Activated T-cell treated with anti-CD3 and anti-CD28 coated beads for 1 hour (primary cell): Measurements from ENCODE around the gene LBP.
"Not testable (repeated sequence)": the region's sequence is repeated elsewhere in the genome, so short reads cannot be mapped to it uniquely, and the experiment has no call there.

Experiments
- DNase-seq: peaks from one replicate; pipeline ENCODE4 v3.0.0-alpha.2; 2020; ENCODE audit warnings: low read depth

The LBP gene

GRCh38 chr20:38395751-38396395, 49.6 kb downstream of the LBP start:
- not testable (repeated sequence) for DNase-seq

- DNase-seq = no peak
These were observed 55.8 kb downstream of the LBP start for GRCh38 chr20:38402089-38402488.

- no peak for DNase-seq
These were observed 56.5 kb downstream of the LBP start for GRCh38 chr20:38402816-38403215.

GRCh38 chr20:38404016-38404415, 57.7 kb downstream of the LBP start:
- DNase-seq = no peak

- DNase-seq = no peak
These were observed 58.9 kb downstream of the LBP start for GRCh38 chr20:38405132-38405531.

- DNase-seq = no peak
These were observed 60.2 kb downstream of the LBP start for GRCh38 chr20:38406476-38406875.

GRCh38 chr20:38407321-38407720, 61.0 kb downstream of the LBP start:
- DNase-seq = no peak

GRCh38 chr20:38407822-38408221, 61.5 kb downstream of the LBP start:
- not testable (repeated sequence) for DNase-seq

- no peak for DNase-seq
These were observed 66.7 kb downstream of the LBP start for GRCh38 chr20:38412877-38413577.

GRCh38 chr20:38414769-38415450, 68.6 kb downstream of the LBP start:
- DNase-seq = no peak

- no peak for DNase-seq
These were observed 72.4 kb downstream of the LBP start for GRCh38 chr20:38418509-38419204.

GRCh38 chr20:38420388-38421085, 74.3 kb downstream of the LBP start:
- no peak for DNase-seq

GRCh38 chr20:38421915-38422314, 75.6 kb downstream of the LBP start:
- DNase-seq = no peak

- no peak for DNase-seq
These were observed 77.3 kb downstream of the LBP start for GRCh38 chr20:38423541-38423940.

GRCh38 chr20:38424401-38424800, 78.1 kb downstream of the LBP start:
- no peak for DNase-seq

- DNase-seq = no peak
These were observed 80.0 kb downstream of the LBP start for GRCh38 chr20:38426006-38426897.
